Panc1 (cell line): ENCODE data around the gene KCNA5. TPM values are rescaled to one million over a fixed set of nuclear protein-coding genes. Genes with fewer than 3 reads are reported as not detected.
A peak's percentile ranks its signal among the peaks of the same experiment; 100 is the strongest.

ENCODE experiments used
- ATAC-seq: fragments of 200-7000 bp; cut with Tn5 transposase; 2 replicates; pipeline ENCODE4 v1.9.1; 2020; ENCODE audit warnings: mild to moderate bottlenecking, moderate library complexity
- BruUV-seq: library from RNA; stranded (reverse); fragments of 400-500 nt; replicated peaks from 2 replicates; lab custom pipeline; 2021; lab: Mats Ljungman, UMichigan
- CTCF ChIA-PET: fragments of 300-600 bp; sonication (Branson Sonifier 250); formaldehyde crosslinking; loops from one replicate; lab custom pipeline; 2022; ENCODE audit warnings: antibody characterized with exemption; lab: Charles Lee
- POLR2A ChIA-PET: fragments of 300-600 bp; sonication (Branson Sonifier 250); formaldehyde crosslinking; loops from one replicate; lab custom pipeline; 2022; ENCODE audit warnings: antibody characterized with exemption; lab: Charles Lee
- DNase-seq: peaks from one replicate; pipeline ENCODE4 v3.0.0-alpha.2; 2010; ENCODE audit warnings: low read depth, low spot score
- H3K27ac ChIP-seq: 2 replicates; pipeline ENCODE4 v1.5.1; 2011; ENCODE audit warnings: mild to moderate bottlenecking, low read length, inconsistent platforms
- H3K27me3 ChIP-seq: fragments of 200-500 bp; sonication (Bioruptor generic); 2 replicates; pipeline ENCODE4 v1.6.0; 2014; ENCODE audit warnings: low read length, inconsistent platforms; ENCODE audit not compliant: control insufficient read depth, insufficient read depth
- H3K36me3 ChIP-seq: fragments of 200-500 bp; sonication (Bioruptor generic); 2 replicates; pipeline ENCODE4 v1.5.1; 2014; ENCODE audit warnings: inconsistent platforms, mild to moderate bottlenecking, low read length, moderate library complexity; ENCODE audit not compliant: control insufficient read depth, insufficient read depth
- H3K4me1 ChIP-seq: 2 replicates; pipeline ENCODE4 v1.5.1; 2011; ENCODE audit warnings: inconsistent platforms, mild to moderate bottlenecking, low read length, moderate library complexity; ENCODE audit not compliant: control insufficient read depth, insufficient read depth
- H3K4me3 ChIP-seq, 2 experiments: 2 replicates each; pipeline ENCODE4 v1.5.1; 2011 to 2012; ENCODE audit warnings: low read depth in 2 of 2, low read length in 2 of 2, mild to moderate bottlenecking in 2 of 2, inconsistent platforms in 1 of 2, moderate library complexity in 1 of 2
- H3K9me3 ChIP-seq: fragments of 200-500 bp; sonication (Bioruptor generic); 2 replicates; pipeline ENCODE4 v1.5.1; 2014; ENCODE audit warnings: low read depth, mild to moderate bottlenecking, inconsistent platforms, low read length, moderate library complexity; ENCODE audit not compliant: control insufficient read depth, insufficient read depth
- CTCF ChIP-seq: fragments of 450-650 bp; IDR thresholded peaks from 2 replicates; pipeline ENCODE4 v1.5.1; 2017; ENCODE audit warnings: mild to moderate bottlenecking
- POLR2AphosphoS5 ChIP-seq: IDR thresholded peaks from 2 replicates; pipeline ENCODE4 v1.6.1; 2012; ENCODE audit warnings: mild to moderate bottlenecking, low read depth, low read length, moderate library complexity
- REST ChIP-seq, 2 experiments: IDR thresholded peaks; 2 replicates each; pipeline ENCODE4 v1.6.1; 2011 to 2012; ENCODE audit warnings: low read depth in 2 of 2, control low read depth in 1 of 2, low read length in 1 of 2, mild to moderate bottlenecking in 1 of 2, moderate library complexity in 1 of 2; ENCODE audit not compliant: insufficient read depth in 1 of 2
- SIN3A ChIP-seq: IDR thresholded peaks from 2 replicates; pipeline ENCODE4 v1.6.1; 2012; ENCODE audit warnings: low read depth, mild to moderate bottlenecking, low read length, moderate library complexity, borderline replicate concordance; ENCODE audit not compliant: insufficient read depth
- TCF7L2 ChIP-seq: IDR thresholded peaks from 2 replicates; pipeline ENCODE4 v1.6.1; 2011; ENCODE audit warnings: mild to moderate bottlenecking, low read depth, low read length, inconsistent platforms
- in situ Hi-C: cut with HindIII; loops from 2 replicates; pipeline ENCODE4 v1.10.0; 2016; ENCODE audit warnings: low sequenced_read_pairs, low pct_unique_long_range_greater_than_20kb
- intact Hi-C: fragments of 100-400 bp; cut with micrococcal nuclease; formaldehyde crosslinking; loops from one replicate; pipeline ENCODE4 v1.10.0; 2022; ENCODE audit not compliant: unreplicated experiment
- total RNA-seq: library from RNA; stranded (reverse); gene quantifications from one replicate; pipeline ENCODE4 v1.2.1, GENCODE V29; 2021; ENCODE audit not compliant: unreplicated experiment

KCNA5 gene
- total RNA-seq, 1 experiment from 2014 or later, result not detected

GRCh38 chr12:5003025-5003666 lies 40.5 kb upstream of the KCNA5 start:
- Histone ChIP-seq H3K4me1 (no peaks in the 10 kb centered on the region), H3K27me3 (no peaks in the 10 kb centered on the region), H3K9me3 (no peaks in the 10 kb centered on the region), H3K4me3 (no peak overlapping the region), H3K36me3 (no peaks in the 10 kb centered on the region), H3K27ac (no peak overlapping the region)
- POLR2A ChIA-PET, result no interaction called here
- intact Hi-C loops, result loop anchor here (1.0 kb wide), 1 partner anchor 148 kb away; no protein-coding TSS in a partner anchor
- ATAC-seq (peak; percentile 91), DNase-seq (peak; percentile 69)
- CTCF ChIA-PET, result no interaction called here
- TF ChIP-seq TCF7L2, result no peak
- TF ChIP-seq POLR2AphosphoS5, result no peak
- TF ChIP-seq CTCF, result peak; percentile 93
- in situ Hi-C loops, result no loop called here
- no TSS peak for BruUV-seq

- H3K9me3 ChIP-seq, result no peaks in the 10 kb centered on the region
- no peak overlapping the region for H3K4me3 ChIP-seq
- ATAC-seq, result no peak
- intact Hi-C loops (no loop called here), in situ Hi-C loops (no loop called here)
- BruUV-seq, result no TSS peak
- ChIA-PET POLR2A (no interaction called here), CTCF (no interaction called here)
- no peaks in the 10 kb centered on the region for H3K4me1 ChIP-seq
- DNase-seq, result no peak
- no peaks in the 10 kb centered on the region for H3K36me3 ChIP-seq
- TF ChIP-seq CTCF (no peak), REST (IDR thresholded peaks at IDR 0.05; ENCODE audit: insufficient read depth in 1 of 2, low read depth in 2 of 2, low read length in 1 of 2) (no peak), POLR2AphosphoS5 (no peak), SIN3A (no peak), TCF7L2 (no peak)
- no peak overlapping the region for H3K27ac ChIP-seq
- H3K27me3 ChIP-seq, result no peaks in the 10 kb centered on the region; the same call in 1 of the 2 replicates
Measured at GRCh38 chr12:5008661-5009060, 35.0 kb upstream of the KCNA5 start.
